ENCODE data around the gene MLX.

DNA sequence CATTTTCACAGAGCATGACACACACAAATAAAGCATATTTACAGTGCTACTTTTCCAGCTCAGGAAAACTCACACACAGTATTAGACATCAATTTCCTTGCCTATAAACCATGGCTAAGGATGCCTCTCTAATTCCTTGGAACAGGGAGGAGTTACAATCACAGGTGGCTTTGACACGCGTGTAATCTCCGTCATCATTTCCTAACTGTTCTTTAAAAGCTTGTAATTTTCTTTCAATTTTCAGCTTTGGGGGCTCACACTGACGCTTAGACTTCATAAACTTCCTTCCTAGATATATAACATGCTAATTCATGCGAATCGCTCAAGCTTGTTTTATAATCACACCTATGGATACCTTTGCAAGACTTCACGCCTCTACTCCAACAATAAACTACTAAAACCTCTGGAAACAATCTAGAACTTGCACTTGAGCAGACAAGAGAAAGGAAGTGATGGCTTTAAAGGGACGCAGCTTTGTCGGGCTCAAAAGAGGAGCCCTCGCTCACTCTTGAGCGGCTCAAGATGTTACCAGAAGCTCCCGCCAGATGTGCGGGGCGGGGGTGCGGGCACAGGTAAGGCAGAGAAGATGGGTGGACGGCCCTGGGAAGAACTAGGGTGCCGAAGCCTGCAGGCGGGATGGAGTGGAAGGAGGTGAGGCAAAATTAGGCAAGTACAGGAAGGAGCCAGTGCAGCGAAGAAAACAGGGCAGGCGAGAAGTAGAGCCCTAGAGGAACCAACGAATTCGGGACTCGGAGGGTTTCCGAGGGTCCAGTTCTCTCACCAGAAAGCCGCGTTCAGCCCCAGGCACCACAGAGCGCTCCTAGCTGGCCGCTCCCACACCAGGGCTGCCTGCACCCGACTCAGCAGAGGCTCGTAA, 41.6 kb downstream of the MLX start:
- TF ChIP-seq, protein P1, sequence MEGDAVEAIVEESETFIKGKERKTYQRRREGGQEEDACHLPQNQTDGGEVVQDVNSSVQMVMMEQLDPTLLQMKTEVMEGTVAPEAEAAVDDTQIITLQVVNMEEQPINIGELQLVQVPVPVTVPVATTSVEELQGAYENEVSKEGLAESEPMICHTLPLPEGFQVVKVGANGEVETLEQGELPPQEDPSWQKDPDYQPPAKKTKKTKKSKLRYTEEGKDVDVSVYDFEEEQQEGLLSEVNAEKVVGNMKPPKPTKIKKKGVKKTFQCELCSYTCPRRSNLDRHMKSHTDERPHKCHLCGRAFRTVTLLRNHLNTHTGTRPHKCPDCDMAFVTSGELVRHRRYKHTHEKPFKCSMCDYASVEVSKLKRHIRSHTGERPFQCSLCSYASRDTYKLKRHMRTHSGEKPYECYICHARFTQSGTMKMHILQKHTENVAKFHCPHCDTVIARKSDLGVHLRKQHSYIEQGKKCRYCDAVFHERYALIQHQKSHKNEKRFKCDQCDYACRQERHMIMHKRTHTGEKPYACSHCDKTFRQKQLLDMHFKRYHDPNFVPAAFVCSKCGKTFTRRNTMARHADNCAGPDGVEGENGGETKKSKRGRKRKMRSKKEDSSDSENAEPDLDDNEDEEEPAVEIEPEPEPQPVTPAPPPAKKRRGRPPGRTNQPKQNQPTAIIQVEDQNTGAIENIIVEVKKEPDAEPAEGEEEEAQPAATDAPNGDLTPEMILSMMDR (conservative IDR thresholded peaks at IDR 0.05; ENCODE audit: low read depth, low read length) = no peak
- TF ChIP-seq EZH2 (IDR thresholded peaks at IDR 0.05; ENCODE audit: low read length, unreplicated experiment) = no peak
- no peak for TF ChIP-seq EZH2phosphoT487 (IDR thresholded peaks at IDR 0.05; ENCODE audit: borderline replicate concordance, low read length)

Data from PC-3 (cell line).